ENCODE results near the gene LRRK1.

Gene LRRK1

GRCh38 chr15:100959066-100960050, 40.2 kb downstream of the LRRK1 start:
- no peak for TF ChIP-seq FOXP2 (optimal IDR thresholded peaks at IDR 0.05; ENCODE audit: borderline replicate concordance, extremely low read depth, extremely low read length, insufficient read depth)
- no peak for TF ChIP-seq POLR2AphosphoS5 (IDR thresholded peaks at IDR 0.05; ENCODE audit: low read depth, low read length)
- TF ChIP-seq SIN3A (IDR thresholded peaks at IDR 0.05; ENCODE audit: borderline replicate concordance, insufficient read depth, low read length): no peak
- TF ChIP-seq REST (IDR thresholded peaks at IDR 0.05; ENCODE audit: insufficient read depth in 1 of 2, low read depth in 2 of 2, low read length in 2 of 2): no peak

- TF ChIP-seq SIN3A (IDR thresholded peaks at IDR 0.05; ENCODE audit: borderline replicate concordance, insufficient read depth, low read length) (no peak), TAF1 (IDR thresholded peaks at IDR 0.05; ENCODE audit: borderline replicate concordance, insufficient read depth, low read length) (no peak), REST (IDR thresholded peaks at IDR 0.05; ENCODE audit: insufficient read depth in 1 of 2, low read depth in 2 of 2, low read length in 2 of 2) (no peak), POLR2AphosphoS5 (IDR thresholded peaks at IDR 0.05; ENCODE audit: low read depth, low read length) (no peak), FOXP2 (optimal IDR thresholded peaks at IDR 0.05; ENCODE audit: borderline replicate concordance, extremely low read depth, extremely low read length, insufficient read depth) (no peak)
These were observed 47.8 kb downstream of the LRRK1 start for GRCh38 chr15:100966997-100967396.

GRCh38 chr15:100968050-100968966, 49.2 kb downstream of the LRRK1 start:
- no peak for TF ChIP-seq FOXP2 (optimal IDR thresholded peaks at IDR 0.05; ENCODE audit: borderline replicate concordance, extremely low read depth, extremely low read length, insufficient read depth)
- no peak for TF ChIP-seq TAF1 (IDR thresholded peaks at IDR 0.05; ENCODE audit: borderline replicate concordance, insufficient read depth, low read length)
- TF ChIP-seq SIN3A (IDR thresholded peaks at IDR 0.05; ENCODE audit: borderline replicate concordance, insufficient read depth, low read length): no peak
- no peak for TF ChIP-seq REST (IDR thresholded peaks at IDR 0.05; ENCODE audit: insufficient read depth in 1 of 2, low read depth in 2 of 2, low read length in 2 of 2)
- TF ChIP-seq POLR2AphosphoS5 (IDR thresholded peaks at IDR 0.05; ENCODE audit: low read depth, low read length): no peak

GRCh38 chr15:100972975-100973350, 53.8 kb downstream of the LRRK1 start:
- TF ChIP-seq FOXP2 (optimal IDR thresholded peaks at IDR 0.05; ENCODE audit: borderline replicate concordance, extremely low read depth, extremely low read length, insufficient read depth): no peak
- TF ChIP-seq TAF1 (IDR thresholded peaks at IDR 0.05; ENCODE audit: borderline replicate concordance, insufficient read depth, low read length): no peak
- TF ChIP-seq SIN3A (IDR thresholded peaks at IDR 0.05; ENCODE audit: borderline replicate concordance, insufficient read depth, low read length): no peak
- TF ChIP-seq REST (IDR thresholded peaks at IDR 0.05; ENCODE audit: insufficient read depth in 1 of 2, low read depth in 2 of 2, low read length in 2 of 2): no peak
- TF ChIP-seq POLR2AphosphoS5 (IDR thresholded peaks at IDR 0.05; ENCODE audit: low read depth, low read length): no peak
